Measurements from ENCODE around the gene B9D1.

Gene B9D1

GRCh38 chr17:19301274-19301951 is 61.1 kb downstream of the B9D1 start:
- DNase-seq: no peak

DNA sequence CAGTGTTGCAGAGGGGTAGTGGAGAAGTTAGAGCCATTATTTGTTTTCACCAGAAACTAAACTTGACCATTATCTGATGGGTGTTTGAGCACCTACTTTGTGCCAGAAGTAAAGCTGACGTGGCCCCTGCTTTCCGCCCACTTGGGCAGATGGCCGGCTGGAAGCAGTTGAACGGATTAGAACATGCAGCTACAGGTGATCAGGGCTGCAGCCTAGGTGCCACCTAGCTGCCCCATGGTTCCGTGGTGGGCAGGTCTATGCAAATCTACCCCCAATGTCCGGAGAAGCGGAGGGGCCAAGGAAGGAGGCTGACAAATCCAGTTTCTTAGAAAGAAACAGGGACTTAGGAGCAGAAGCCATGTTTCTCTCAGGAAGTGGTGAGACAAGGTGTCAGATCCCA is 62.7 kb downstream of the B9D1 start:
- DNase-seq: no peak

DNA sequence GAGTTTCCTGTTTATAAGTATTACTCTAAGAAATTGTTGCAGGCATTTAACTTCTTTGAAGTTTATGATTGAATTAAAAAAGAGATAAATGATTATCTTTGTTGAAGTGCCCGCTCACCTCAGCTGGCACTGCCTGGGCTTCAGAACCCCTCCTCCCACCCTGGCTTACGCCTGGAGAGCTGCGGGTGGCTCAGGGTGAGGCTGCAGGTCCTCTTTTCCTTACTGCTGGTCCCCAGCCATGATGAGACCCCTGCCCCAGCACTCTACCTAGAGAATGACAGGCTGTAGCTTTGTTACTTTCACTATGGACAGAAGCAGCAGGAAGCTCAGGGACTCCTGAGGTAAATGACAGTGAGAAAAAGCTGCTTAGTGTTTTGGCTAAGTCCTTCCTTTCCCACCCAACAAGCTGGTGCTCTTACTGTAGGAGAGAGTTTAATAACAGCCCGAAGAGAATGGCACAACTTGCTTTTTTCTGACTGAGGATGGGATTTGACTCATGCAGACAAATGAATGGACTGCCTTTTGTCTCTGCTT is 63.2 kb downstream of the B9D1 start:
- DNase-seq: no peak

GRCh38 chr17:19298569-19299213 is 63.8 kb downstream of the B9D1 start:
- no peak for DNase-seq

DNA sequence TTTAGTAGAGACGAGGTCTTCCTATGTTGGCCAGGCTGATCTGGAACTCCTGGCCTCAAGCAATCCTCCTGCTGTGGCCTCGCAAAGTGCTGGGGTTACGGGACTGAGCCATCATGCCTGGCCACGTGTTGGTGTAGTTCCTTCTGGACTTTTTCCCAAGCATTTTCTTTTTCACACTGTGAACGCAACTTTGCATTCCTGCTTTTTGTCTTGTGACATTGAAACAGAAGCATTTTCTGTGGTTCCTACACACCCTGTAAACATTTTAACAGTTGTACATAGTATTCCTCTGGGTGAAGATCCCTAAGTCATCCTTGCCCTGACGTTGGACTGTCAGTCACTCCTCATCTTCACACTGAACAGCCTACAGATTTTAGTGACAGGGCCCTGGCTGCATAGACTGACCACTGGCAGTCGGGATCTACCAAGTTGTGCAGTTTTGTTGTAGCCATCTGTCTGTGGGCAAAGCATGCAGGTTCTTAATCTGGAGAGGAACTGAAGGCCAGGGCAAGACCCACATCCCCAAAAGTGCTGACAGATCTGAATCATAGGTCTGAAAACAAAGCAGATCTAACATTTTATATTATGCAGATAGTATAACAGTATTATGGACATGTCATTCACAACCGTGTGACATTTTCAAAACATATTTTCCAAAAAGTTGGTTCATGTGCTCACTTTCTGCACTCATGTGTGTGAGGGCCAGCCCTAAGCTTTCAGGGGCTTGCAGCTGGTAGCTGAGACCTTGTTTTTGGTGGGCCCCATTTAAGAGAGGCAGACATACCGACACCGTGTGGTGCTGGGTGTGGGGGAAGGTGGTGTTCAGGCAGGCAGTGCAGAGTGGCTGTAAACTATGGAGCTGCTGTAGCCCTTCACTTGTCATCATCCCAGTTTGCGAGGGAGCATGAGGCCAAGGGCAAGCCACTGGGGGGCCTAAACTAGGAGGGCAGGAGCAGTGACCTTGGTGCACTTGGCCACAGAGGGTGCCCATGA is 65.4 kb downstream of the B9D1 start:
- DNase-seq: no peak

DNA sequence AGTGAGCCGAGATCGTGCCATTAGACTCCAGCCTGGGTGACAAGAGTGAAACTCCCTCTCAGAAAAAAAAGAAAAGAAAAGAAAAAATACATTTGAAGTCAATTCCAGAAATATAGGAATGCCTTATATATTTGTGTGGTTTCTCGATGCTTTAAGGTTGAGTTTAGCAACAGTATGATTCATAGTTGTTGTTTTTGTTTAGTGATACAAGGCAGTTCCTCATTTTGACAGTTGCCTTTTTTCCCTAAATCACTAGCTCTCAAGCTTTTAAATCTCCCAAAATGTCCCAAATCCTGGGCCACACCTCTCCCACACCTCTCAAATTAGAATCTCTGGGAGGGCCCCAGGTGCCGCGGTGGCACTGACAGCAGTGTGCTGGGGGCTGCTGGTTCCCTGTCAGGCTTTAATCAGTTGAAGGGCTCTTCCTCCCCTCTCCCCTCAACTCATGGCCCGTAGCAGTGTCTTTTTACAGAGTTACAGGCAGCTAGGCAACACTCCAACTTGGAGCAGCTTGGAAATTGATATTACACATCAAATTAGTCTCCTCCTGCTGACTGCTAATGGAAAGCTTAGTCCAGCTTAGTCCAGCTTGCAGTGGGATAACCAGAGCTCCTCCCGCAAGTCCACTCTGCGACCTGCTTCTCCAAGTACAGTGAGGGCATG is 66.9 kb downstream of the B9D1 start:
- DNase-seq: no peak

- no peak for DNase-seq
These were observed 68.1 kb downstream of the B9D1 start for GRCh38 chr17:19294443-19294842.

Data from NCI-H226 (cell line).